Esophagus squamous epithelium (tissue), 4 donors: ENCODE measurements around the gene HTN1.

ENCODE experiments used
- POLR2A ChIP-seq, 4 donors: fragments of 450-650 bp; IDR thresholded peaks; one replicate each; pipeline ENCODE4 v1.6.1; 2017; ENCODE audit warnings: antibody characterized with exemption in 4 of 4, mild to moderate bottlenecking in 4 of 4, moderate library complexity in 3 of 4
- TF ChIP-seq, protein P1 (sequence below), 6 experiments: fragments of 450-650 bp in 4 of 6; fragments of 200-600 bp in 2 of 6; sonication (generic) in 2 of 6; IDR thresholded peaks; one replicate each; pipeline ENCODE4 v1.5.1; 2016 to 2019; ENCODE audit warnings: antibody characterized with exemption in 6 of 6, mild to moderate bottlenecking in 4 of 6, moderate library complexity in 4 of 6

DNA sequence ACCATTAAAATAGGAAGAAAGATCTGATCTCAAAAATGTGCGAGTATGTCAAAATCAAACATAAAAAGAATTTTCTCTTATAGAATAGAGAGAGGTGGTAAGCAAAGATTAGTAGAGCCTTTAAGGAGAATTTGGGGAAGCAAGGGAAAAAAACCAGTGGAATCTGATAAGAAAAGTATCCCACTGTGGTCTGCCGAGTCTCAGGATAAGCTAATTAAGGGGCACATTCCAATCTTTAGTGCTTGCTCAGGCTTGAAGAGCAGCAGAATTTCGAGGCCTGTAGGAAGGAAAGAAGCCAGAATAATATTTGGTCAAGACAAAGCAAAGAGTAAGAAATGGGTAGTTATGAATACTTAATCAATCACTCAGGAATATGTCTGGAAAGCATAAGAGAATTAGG lies 41.5 kb upstream of the HTN1 start:
- TF ChIP-seq, protein P1, sequence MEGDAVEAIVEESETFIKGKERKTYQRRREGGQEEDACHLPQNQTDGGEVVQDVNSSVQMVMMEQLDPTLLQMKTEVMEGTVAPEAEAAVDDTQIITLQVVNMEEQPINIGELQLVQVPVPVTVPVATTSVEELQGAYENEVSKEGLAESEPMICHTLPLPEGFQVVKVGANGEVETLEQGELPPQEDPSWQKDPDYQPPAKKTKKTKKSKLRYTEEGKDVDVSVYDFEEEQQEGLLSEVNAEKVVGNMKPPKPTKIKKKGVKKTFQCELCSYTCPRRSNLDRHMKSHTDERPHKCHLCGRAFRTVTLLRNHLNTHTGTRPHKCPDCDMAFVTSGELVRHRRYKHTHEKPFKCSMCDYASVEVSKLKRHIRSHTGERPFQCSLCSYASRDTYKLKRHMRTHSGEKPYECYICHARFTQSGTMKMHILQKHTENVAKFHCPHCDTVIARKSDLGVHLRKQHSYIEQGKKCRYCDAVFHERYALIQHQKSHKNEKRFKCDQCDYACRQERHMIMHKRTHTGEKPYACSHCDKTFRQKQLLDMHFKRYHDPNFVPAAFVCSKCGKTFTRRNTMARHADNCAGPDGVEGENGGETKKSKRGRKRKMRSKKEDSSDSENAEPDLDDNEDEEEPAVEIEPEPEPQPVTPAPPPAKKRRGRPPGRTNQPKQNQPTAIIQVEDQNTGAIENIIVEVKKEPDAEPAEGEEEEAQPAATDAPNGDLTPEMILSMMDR (IDR thresholded peaks at IDR 0.05), result no peak
- no peak for TF ChIP-seq POLR2A (IDR thresholded peaks at IDR 0.05)
